Measurements from ENCODE around the gene DYNC1H1.
A peak's percentile ranks its signal among the peaks of the same experiment; 100 is the strongest.

DYNC1H1 gene

DNA sequence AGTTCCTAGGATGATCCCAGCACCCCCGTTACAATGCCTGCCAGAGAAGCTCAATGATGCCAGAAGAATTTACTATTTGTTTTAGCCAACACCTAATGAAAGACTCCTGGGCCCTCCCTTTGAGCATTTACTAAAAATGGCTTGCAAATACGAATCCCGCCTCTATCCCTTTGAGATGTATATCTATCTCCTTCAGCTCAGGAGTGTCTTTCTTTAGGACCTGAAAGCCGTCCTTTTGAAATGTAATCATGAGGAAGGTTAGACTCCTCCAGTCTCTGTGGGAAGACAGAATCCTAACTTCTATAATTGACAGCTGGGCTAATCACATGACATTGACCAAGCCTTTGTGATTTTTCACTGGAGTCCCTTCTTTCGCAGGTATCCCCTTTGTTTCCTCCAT lies 19.2 kb upstream of the DYNC1H1 start:
- DNase-seq: no peak

DNA sequence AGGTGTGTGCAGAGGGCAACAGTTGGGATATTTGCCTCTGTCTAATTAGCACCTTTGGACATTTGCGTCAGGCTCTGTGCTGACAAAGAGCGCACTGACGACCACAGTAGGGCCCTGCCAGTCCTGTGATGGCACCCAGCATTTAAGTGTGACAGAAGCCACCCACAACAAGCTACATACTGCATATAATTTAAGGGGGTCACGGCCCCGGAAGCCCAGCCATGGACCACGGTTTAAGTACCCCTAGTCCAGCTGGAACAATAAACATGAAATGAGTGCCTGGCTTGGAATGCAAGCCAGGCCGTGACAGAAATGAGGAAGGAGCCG lies 16.8 kb upstream of the DYNC1H1 start:
- no peak for DNase-seq

DNA sequence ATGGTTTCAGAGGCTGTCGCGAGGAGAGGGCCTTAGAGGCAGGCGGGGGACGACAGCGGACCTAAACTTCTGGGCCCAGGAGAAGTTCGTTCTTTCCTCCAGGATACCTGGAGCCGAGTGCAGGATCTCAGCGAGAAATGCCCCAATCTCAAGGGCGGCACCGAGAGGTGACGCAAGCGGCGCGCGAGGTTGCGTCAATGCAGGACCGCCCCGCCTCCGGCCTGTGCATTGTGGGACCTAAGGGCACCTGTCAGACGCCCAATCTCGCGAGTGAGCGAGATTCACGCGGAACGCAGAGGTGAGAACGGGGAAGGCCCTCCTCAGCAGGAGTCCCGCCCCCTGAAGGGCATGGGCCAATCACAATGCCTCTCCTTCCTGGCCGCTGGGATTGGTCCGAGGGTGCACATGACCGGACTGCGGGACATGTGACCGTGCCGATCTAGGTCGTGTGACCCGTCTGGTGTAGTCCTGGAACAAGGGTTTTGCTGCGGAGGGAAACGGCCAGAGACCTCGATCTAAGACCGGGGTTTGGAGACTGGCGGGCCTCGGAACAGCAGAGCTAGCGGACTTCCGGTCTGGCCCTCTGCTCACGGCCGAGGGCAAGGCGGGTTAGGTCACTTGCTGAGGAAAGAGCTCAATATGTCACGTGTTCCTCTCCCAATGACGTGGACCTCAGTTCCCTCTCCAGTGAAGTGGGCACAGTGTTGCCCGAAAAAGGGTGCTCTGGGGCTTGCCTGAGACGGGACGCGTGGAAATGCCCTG lies 16.3 kb upstream of the DYNC1H1 start:
- peak; percentile 98 for DNase-seq

DNA sequence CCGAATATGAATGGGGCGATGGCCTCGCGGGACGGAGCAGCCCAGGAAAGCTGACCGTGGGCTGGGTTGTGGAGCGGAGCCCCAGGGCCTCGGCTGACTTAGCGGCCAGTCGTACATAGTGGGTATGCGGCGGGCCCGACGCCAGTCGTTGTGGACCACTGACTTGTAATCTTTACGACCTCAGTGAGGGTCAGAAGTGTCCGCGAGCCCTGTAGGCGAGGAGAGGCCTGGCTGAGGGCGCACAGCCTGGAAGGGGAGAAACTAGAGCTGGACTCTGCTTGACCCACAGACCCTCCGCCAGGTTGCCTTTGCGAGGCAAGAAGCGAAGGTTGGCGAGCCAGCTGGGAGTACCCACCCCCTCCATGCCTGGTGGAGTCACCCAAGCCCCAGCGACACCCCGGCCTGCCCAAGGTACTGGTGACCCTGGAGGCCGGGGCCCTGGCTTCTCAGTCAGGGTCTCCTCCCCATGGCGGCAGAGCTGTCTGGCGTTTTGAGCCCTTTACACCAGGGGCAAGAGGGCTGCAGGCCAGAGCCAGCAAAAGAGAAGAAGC lies 15.6 kb upstream of the DYNC1H1 start:
- DNase-seq: no peak

DNA sequence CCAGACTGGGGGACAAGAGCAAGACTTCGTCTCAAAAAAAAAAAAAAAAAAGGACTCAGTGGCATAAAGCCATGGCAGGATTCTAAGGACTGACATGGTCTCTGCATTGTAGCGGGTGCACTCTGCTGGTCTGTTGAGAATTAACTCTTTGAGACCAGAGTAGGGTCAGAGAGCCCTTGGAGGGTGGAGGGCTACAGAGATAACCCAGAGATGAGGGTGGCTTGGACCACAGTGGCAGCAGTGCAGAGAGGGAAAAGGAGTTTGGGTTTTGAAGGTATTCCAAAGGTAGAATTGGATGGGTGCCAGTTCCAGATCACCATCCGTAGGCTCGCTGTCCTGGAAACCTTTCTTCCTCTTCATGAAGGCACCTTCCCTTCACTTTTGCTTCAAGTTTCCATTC lies 14.3 kb upstream of the DYNC1H1 start:
- no peak for DNase-seq

DNA sequence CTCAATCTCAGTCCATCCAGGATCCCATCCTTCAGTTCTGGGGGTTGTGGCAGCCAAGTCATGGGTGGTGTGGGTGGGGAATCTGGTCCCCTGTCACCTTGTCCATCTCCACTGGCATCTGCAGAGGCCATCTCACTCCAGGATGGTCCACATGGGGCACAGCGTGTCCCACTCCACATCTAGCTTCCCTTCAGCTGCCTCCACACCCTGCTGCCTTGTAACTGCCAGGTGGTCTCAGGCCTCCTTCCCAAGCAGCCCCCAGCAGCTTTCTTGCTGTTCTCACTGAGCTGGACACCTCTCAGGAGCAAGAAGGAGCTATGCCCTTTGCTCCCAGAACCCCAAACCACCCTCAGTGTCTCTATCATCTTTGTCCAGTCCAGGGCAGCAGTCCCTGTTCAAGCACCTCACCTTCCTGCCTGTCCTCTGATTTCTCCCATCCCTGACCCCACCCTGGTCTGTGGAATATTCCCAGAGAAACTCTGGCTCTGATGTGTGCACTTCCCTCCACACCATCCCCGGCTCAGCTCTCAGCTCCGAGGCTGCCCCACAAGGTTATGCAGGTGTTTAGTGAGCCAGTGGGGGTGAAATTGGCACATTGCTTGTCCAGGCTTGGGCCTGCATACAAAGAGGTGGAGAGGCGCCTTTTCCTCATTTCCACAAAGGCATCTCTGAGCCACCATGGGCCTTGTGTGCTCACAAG lies 13.7 kb upstream of the DYNC1H1 start:
- DNase-seq: no peak

DNA sequence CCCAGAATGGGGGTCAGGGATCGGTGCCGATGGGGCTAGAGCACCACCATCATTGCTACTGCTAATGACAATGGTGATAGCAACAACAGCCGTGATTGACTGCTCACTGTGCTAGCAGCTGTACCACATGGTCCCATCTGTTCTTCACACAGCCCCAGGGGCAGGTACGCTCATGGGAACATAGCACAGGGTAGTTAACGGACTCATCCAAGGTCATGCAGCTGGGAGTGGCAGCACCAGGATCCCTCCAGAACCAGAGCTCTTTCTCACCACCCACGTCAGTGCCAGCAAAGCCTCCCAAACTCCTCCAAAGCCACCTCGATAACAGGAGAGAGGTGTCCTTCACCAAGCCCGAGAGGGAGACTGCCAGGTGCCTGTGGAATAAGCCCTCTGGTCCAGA lies 11.2 kb upstream of the DYNC1H1 start:
- DNase-seq: no peak

DNA sequence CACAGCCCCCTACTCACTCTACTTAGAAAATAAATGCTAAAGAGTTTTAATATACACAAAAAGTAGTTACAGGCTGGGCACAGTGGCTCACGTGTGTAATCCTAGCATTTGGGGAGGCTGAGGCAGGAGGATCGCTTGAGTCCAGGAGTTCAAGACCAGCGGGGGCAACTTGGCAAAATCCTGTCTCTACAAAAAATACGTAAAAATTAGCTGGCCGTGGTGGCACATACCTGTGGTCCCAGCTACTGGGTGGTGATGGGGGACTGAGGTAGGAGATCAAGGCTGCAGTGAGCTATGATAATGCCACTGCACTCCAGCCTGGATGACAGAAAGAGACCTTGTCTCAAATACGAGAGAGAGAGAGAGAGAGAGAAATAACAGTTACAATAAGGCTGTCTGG lies 9.9 kb upstream of the DYNC1H1 start:
- no peak for DNase-seq

DNA sequence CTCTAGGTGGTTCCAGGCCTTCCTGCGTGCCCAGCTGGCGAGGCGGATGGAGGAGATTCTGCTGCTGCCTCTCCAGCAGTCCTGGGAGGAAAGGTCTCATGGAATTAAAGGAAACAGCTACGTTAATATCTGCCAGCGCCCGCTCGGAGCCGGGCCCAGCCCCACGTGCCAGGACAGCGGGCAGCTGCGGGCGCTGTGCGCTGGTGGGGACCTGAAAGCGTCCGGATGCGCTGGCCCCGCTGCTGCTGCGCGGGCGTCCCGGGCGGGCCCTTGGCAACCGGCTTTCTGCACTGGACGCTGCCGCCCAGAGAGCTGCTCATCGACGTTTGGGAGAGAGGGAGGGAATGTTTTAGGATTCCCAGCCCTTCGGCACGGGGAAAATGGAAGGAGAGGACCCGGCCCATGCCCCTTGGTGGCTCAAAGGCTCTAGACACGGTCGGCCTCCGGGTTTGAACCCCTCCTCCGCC lies 8.6 kb upstream of the DYNC1H1 start:
- no peak for DNase-seq

DNA sequence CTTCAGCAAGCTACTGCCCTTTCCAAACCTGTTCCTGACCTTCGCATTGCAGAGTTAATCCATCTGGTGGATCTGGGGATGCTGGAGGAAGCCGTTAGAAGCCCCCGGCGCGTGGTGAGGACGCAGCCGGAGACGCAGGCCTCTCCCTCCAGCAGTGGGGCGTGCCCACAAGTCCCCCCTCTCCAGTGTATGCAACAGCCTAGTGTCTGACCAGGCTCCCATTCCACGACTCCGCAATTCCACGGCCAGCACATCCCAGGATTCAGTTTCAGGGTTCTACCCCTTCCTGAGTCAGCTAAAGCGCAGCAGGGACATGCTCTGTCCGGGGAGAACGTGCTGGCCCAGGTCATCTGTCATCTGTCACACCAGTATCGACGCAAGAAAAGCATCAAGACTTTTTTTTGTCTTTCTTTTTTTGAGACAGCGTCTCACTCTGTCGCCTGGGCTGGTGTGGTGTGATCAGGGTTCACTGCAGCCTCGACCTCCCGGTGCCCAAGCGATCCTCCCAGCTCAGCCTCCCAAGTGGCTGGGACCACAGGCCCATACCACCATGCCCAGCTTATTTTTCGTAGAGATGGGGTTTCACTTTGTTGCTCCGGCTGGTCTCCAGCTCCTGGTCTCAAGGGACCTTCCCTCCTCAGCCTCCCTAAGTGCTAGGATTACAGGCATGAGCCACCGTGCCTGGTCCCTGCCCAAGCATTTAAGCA lies 8.0 kb upstream of the DYNC1H1 start:
- no peak for DNase-seq

DNA sequence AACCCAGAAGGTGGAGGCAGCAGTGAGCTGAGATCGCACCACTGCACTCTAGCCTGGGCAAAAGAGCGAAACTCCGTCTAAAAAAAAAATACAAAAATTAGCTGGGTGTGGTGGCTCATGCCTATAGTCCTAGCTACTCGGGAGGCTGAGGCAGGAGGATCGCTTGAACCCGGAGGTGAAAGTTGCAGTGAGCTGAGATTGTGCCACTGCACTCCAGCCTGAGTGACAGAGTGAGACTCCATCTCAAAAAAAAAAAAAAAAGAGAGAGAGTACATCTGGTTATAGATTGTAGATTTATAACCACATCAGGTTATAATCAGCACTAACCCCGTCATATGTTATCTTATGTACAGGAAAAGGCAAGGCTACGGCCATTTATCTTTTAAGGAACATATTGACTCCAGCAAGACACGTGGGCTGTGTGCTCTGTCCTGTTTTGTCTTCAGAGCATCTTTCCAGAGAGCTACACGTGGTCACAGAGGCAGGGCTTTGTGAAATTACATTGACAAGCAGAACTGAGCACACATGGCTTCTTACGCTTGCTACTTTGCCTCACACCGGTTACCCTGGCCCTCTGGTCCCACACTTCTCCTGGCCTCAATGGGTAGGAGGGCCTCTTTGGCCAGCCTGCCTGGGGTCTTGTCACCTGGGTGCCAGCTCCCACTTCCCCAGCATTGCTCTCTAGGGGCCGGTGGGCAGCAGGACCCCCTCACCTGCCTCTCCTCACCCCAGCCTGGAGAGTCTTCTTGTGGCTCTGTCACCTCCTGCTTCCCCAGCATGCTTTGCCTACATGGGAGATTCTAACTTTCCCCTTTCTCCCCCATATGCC lies 6.8 kb upstream of the DYNC1H1 start:
- no peak for DNase-seq

DNA sequence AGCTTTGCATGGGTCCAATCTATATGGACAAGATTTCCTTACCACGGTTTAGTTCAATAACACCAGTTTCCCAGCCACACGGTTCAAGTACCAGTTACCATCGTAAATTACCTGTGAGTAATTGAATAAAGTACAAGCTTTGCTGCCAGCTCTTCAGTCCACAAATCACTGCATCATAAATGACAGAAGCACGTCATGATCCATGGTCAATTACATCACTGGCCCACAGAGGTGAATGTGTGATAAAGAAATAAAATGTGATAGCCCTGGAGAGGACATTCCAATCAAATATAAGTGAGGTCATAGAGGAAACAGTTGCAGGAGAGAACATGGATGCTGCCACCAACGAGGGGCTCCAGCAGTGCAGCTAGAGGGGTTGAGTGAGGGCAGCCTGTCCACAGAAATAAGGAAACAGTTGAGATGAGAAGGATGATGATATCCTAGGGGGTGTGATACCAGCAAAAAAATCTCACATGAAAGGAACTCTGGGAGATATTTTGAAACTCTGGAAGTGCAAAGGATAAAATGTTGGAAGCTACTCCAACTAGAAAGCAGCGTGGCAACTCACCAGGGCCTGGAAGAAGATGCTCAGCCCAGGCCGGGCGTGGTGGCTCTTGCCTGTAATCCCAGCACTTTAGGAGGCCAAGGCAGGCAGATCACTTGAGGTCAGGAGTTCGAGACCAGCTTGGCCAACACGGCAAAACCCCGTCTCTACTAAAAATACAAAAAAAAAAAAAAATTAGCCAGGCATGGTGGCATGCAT lies 5.8 kb upstream of the DYNC1H1 start:
- DNase-seq: no peak

DNA sequence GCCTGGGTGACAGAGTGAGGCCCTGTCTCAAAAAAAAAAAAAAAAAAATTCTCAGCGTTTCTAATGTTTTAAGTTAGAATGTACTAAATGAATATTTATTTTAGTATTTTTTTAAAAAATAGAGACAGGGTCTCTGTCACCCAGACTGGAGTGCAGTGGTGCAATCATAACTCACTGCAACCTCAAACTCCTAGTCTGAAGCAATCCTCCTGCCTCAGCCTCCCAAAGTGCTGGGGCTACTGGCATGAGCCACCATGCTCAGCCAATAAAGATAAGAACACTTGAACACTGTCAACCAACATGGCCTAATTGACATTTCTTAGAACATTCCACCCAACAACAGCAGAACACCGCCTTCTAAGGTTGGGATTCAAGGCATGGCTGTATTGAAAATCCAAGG lies 5.1 kb upstream of the DYNC1H1 start:
- DNase-seq: no peak

DNA sequence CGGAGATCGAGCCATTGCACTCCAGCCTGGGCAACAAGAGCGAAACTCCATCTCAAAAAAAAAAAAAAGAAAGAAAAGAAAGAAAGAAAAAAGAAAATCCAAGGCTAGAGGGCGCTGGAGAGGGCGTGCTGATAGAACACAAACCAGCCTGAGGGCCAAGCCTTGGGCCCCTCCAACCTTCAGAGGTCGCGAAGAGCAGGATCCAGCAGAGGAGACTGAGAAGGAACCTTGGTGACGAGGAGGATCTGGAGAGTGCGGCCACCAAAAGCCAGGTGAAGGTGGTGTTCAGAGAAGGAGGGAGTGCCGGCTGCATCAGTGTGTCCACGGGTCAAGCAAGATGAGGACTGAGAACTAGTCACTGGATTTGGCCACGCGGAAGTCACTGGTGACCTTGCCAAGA lies 4.1 kb upstream of the DYNC1H1 start:
- DNase-seq: no peak

DNA sequence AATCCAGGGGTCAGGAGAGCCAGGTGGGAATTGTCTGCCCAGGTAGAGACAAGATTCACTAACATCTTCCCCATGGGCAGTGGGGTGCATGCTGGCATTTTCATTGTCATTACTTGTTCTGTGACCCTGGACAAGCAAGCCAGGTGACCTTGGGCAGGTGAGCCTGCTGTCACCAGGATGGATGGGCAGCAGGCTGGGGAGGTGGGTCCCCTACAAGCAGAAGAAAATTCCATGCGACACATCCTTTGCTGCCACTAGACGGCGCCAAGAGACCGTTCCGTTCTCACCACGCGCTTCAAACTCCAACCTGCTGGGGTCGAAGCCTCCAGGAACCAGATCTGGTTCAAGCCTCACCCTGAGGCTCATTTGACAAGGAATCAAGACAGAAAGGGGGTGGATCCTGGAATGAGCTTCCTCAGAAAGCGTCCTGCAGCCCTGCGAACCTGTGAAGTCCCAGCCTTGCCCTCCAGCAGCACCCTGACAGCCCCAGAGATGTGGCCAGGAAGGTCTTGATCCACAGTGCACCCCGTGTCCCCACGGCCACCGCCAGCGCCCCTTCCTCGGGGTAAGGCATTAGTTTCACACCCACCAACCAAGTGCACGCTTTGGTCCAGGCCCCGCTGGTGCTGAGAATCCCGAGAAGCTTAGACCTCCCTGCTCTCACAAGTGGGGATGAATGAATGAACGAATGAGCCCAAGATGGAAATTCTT lies 3.2 kb upstream of the DYNC1H1 start:
- DNase-seq: peak; percentile 69

DNA sequence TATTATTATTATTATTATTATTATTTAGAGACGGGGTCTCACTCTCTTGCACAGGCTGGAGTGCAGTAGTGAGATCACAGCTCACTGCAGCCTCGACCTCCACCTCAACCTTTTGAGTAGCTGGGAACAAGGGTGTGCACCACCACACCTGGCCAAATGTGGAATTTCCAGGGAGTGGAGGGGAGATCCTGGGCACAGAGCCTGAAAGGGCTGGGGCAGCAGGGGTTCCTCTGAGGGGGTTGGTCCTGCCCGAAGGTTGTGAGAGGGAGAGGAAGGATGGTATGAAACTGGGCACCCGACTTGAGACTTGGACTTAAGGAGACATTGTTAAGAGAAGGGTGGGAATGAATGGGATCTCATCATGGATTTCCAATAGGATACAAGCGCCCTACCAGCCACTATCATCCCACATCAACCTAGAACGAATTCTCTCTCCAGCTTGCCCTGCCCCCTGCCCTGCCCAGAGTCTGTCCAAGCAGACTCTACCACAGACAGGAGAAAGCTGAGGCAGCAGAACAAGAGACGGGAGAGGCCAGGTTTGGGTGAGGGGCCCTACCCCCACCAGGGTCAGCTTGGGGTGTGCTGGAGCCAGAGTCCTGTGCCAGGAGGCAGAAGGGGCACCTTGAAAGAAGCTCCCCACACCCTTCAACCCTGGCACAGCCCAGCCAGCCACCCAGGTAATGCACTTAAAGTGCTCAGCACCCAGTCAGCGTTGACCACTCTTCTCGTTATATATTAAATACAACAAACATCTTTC lies 2.4 kb upstream of the DYNC1H1 start:
- DNase-seq: no peak

DNA sequence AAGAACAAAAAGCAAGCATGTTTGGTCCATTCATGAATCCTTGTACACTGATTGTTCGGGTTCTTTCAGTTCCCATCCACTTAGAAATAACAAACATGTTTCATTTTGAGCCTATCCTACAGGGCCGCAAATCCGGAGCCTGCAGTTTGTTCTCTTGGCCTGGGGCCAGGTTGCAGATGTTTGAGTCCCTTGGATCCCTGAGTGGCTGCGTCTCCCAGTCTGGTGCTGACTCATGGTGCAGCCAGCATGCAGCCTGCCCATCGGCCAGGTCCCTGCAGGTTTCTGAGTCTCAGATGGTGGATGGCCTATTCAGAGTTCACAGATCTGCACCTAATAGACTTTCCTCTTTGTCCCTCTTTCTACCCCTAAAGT lies 1.9 kb upstream of the DYNC1H1 start:
- DNase-seq: peak; percentile 40

DNA sequence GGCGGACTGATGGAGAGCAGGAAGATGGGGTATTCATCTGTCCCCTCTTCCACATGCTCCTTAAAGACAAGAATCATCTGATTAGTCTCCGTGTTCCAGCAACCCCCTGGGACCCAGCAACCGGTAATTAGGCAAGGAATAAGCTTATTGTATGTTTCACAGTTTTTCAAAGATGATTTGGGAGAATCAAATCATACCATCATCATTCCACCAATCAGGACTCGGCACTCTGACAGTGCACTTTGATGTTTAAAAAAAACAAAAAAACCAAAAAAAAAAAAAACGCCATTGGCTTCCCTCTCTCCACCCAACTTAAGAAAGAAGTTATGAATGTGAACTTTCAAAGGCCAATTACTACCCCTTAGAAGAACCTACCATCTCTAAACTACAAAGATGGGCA lies 1.3 kb upstream of the DYNC1H1 start:
- DNase-seq: no peak

DNA sequence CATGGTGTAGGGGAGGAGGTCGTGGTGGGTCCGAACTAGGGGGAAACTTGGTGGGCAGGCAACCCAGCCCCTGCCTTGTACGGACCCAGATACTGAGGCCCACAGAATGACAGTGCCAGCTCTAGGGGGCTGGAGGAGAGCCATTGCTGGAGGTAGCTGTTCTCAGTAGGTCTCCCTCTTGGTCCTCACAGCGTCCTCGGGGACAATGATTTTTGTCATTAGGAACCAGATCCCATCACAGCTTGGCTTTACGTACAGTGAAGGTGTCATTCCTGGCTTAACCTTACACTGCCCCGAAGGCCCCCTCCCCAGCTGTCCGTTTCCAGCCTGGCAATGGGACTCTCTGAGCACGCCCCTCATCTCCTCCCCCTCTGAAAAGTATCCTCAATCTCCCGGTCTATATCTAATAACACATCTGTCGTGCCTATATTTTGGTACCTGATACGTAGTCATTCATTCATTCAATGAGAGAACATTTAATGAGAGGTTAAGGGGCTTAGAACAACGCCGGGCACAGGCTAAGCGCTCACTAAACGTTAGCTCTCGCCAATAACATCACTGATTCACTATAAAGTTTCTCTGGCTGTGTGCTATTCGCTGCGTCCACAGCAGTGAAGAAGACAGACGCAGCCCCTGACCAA lies 597 bp upstream of the DYNC1H1 start:
- DNase-seq: no peak

DNA sequence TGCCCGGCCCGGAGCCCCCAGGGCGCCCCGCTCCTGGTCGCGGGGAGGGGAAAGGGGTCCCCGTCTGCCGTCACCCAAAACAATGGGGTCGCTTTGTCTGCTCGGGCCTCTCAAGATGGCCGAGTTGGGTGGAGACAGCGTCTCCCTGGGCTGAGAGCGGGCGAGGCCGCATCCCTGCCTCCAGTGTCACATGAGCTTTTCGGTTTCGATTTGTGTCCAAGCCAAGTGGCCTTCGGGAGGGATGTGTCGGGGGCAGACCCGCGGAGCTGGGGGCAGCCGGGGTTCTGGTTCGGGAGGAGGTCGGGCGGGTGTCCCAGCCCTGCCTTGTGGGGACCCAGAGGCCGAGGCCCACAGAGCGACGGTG lies 790 bp downstream of the DYNC1H1 start:
- DNase-seq: peak; percentile 52

All from NCI-H146 (cell line).